HG03558 (cell line): ENCODE results near the gene CCDC59.

Source experiments
- ATAC-seq: cut with Tn5 transposase; IDR thresholded peaks from one replicate; pipeline ENCODE4 v1.9.1; 2021; ENCODE audit warnings: moderate number of reproducible peaks; ENCODE audit not compliant: unreplicated experiment; ENCODE audit errors: extremely low read depth

CCDC59 gene

DNA sequence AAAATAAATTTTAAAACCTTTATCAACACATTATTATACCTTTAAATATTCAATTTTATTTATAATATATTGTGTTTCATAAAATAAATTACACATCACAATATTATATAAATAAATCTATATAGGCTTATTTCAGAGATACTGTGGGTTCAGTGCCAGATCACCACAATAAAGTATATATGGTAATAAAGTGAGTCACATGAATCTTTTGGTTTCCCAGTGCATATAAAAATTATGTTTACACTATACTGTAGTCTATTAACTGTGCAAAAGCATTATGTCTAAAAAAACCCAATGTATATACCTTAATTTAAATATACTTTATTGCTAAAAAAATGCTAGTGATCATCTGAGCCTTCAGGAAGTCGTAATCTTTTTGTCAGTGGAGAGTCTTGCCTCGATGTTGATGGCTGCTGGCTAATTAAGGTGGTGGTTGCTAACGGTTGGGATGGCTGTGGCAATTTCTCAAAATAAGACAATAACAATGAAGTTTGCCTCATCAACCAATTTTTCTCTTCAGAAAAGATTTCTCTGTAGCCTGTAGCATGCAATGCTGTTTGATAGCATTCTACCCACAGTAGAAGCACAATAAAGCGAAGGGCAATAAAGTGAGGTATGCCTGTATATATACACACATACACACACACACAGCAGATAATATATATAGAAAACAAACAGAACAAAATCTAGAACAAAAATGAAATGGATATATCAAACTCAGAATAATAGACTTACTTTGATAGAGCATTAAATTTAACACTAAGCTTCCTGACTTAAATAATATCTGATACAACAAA lies 32.4 kb downstream of the CCDC59 start:
- no peak for ATAC-seq

- no peak for ATAC-seq
Measured at GRCh38 chr12:82319276-82319675, 38.9 kb downstream of the CCDC59 start.

- no peak for ATAC-seq
Measured at GRCh38 chr12:82314406-82314892, 43.7 kb downstream of the CCDC59 start.
